Suprapubic skin (tissue), 4 donors: ENCODE measurements around the gene RAB12. TPM values are rescaled to one million over a fixed set of nuclear protein-coding genes. Genes with fewer than 3 reads are reported as not detected.

Experiments used
- DNase-seq, 2 donors: peaks; one replicate each; pipeline ENCODE4 v3.0.0-alpha.2; 2019; ENCODE audit warnings: low spot score in 2 of 2
- H3K27ac ChIP-seq: fragments of 200-600 bp; sonication (generic); one replicate; pipeline ENCODE4 v1.5.1; 2019
- H3K27me3 ChIP-seq: fragments of 200-600 bp; sonication (generic); one replicate; pipeline ENCODE4 v1.5.1; 2019
- H3K36me3 ChIP-seq: fragments of 200-600 bp; sonication (generic); one replicate; pipeline ENCODE4 v1.5.1; 2019
- H3K4me1 ChIP-seq: fragments of 200-600 bp; sonication (generic); one replicate; pipeline ENCODE4 v1.5.1; 2019
- H3K4me3 ChIP-seq: fragments of 200-600 bp; sonication (generic); one replicate; pipeline ENCODE4 v1.5.1; 2019; ENCODE audit warnings: mild to moderate bottlenecking
- H3K9me3 ChIP-seq: fragments of 200-600 bp; sonication (generic); one replicate; pipeline ENCODE4 v1.5.1; 2019
- EP300 ChIP-seq: sonication (generic); formaldehyde crosslinking; IDR thresholded peaks from one replicate; pipeline ENCODE4 v1.6.1; 2017; ENCODE audit warnings: antibody characterized with exemption
- POLR2A ChIP-seq, 2 donors: fragments of 450-650 bp; IDR thresholded peaks; one replicate each; pipeline ENCODE4 v1.6.1; 2017; ENCODE audit warnings: antibody characterized with exemption in 2 of 2, mild to moderate bottlenecking in 2 of 2, moderate library complexity in 2 of 2
- POLR2AphosphoS5 ChIP-seq, 3 donors: sonication (generic); formaldehyde crosslinking; IDR thresholded peaks; one replicate each; pipeline ENCODE4 v1.6.1; 2017; ENCODE audit warnings: antibody characterized with exemption in 3 of 3
- WGBS: methylation state at CpG from one replicate; pipeline ENCODE4 v1.1.5; 2018; 5-methylcytosine and 5-hydroxymethylcytosine counted together
- total RNA-seq, 4 donors: library from RNA; depleted of rRNA; stranded (reverse); fragments of >200 nt; gene quantifications; one replicate each; pipeline ENCODE4 v1.1.0, GENCODE V29; 2016
- TF ChIP-seq, protein P1 (sequence below), 2 donors: fragments of 200-600 bp in 1 of 2; fragments of 450-650 bp in 1 of 2; sonication (generic) in 1 of 2; IDR thresholded peaks; one replicate each; pipeline ENCODE4 v1.5.1; 2016 to 2019; ENCODE audit warnings: antibody characterized with exemption in 2 of 2, mild to moderate bottlenecking in 1 of 2, moderate library complexity in 1 of 2

The RAB12 gene
- total RNA-seq, 4 donors from 2014 or later, result 48.1 to 64.4 (median 48.7) TPM

DNA sequence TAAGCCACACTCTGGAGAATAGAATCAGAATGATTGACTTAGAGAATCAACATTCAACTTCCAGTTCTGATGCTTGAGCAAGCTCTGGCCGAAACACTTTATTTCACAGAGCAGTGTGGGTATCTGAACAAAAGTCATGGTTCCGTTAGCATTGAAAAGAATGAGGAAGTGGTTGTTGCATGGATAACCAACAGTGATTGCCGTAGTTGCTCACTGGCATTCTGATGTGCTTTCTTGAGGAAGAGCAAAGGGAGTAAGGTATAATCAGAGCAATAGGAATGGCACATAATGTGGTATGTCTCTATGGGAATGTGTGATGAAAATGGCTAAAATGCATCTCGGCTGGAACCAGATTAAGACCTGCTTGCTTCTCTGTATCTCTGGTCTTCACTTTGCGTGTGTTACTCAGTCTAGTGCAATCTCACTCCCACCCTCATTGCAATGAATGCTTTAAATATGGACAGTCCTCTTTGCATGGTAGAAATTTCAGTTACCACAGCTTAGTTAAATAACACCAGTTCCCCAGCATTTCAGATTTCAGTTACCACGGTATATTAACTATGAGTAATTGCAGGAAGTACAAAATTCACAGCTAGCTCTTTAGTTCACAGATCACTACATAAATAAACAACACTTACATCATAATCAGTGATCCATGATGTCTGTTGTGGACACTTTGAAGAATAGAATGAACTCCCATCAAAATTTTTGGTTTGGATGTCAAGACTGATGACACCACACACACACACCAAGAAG, 7.8 kb upstream of the RAB12 start:
- 67% methylated on average over 6 of the region's 6 CpGs for WGBS
- no peak for TF ChIP-seq POLR2A (IDR thresholded peaks at IDR 0.05)
- no peak for TF ChIP-seq EP300
- no peak for TF ChIP-seq POLR2AphosphoS5 (IDR thresholded peaks at IDR 0.05)
- TF ChIP-seq, protein P1, sequence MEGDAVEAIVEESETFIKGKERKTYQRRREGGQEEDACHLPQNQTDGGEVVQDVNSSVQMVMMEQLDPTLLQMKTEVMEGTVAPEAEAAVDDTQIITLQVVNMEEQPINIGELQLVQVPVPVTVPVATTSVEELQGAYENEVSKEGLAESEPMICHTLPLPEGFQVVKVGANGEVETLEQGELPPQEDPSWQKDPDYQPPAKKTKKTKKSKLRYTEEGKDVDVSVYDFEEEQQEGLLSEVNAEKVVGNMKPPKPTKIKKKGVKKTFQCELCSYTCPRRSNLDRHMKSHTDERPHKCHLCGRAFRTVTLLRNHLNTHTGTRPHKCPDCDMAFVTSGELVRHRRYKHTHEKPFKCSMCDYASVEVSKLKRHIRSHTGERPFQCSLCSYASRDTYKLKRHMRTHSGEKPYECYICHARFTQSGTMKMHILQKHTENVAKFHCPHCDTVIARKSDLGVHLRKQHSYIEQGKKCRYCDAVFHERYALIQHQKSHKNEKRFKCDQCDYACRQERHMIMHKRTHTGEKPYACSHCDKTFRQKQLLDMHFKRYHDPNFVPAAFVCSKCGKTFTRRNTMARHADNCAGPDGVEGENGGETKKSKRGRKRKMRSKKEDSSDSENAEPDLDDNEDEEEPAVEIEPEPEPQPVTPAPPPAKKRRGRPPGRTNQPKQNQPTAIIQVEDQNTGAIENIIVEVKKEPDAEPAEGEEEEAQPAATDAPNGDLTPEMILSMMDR (IDR thresholded peaks at IDR 0.05), result no peak
- Histone ChIP-seq H3K27ac (no peak overlapping the region), H3K9me3 (no peaks in the 10 kb centered on the region), H3K4me1 (no peaks in the 10 kb centered on the region), H3K36me3 (no peaks in the 10 kb centered on the region), H3K27me3 (no peaks in the 10 kb centered on the region), H3K4me3 (no peak overlapping the region)
- DNase-seq, result no peak

DNA sequence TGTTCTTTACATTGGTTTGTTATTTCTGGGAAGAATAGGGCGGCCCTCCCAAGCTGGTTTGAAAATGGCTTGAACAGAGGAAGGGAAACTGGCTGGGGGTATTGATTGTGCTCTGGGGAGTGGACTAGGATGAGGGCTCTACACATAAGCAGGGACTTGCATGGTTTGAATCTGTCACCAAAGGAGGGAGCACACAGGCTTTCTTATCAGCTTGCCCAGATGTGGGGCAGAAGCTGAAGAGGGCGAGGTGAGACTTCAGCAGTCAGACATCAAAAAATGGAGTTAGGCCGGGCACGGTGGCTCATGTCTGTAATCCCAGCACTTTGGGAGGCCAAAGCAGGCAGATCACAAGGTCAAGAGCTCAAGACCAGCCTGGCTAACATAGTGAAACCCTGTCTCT, 7.2 kb upstream of the RAB12 start:
- WGBS, result 86% methylated on average over 4 of the region's 4 CpGs
- Histone ChIP-seq H3K9me3 (no peaks in the 10 kb centered on the region), H3K4me1 (no peaks in the 10 kb centered on the region), H3K27me3 (no peaks in the 10 kb centered on the region), H3K36me3 (no peaks in the 10 kb centered on the region), H3K4me3 (no peak overlapping the region), H3K27ac (no peak overlapping the region)
- no peak for DNase-seq
- TF ChIP-seq EP300 (no peak), POLR2AphosphoS5 (IDR thresholded peaks at IDR 0.05) (no peak), POLR2A (IDR thresholded peaks at IDR 0.05) (no peak)
- TF ChIP-seq, protein P1 (IDR thresholded peaks at IDR 0.05), result no peak

DNA sequence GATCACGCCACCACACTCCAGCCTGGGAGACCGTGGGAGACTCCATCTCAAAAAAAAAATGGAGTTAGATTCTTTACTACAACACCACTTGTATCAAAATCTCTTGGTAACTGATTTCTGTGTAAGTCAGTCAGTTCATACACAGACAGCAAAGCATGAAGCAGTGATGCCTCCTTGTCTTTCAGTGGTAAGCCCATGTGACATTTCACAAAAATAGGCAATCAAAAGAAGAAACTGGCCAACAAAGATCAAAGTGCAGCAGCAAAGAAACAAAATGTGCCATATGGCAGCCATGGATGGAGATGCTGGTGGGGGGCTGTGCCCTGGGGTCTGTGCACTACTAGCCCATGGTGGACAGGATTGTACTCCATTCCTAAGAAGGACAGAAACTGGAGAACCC, 6.7 kb upstream of the RAB12 start:
- Histone ChIP-seq H3K27ac (no peak overlapping the region), H3K9me3 (no peaks in the 10 kb centered on the region), H3K4me1 (peaks cover under 1% of the 10 kb centered on the region), H3K36me3 (no peaks in the 10 kb centered on the region), H3K4me3 (no peak overlapping the region), H3K27me3 (no peaks in the 10 kb centered on the region)
- WGBS, result 89% methylated on average over 2 of the region's 2 CpGs
- DNase-seq, result no peak
- TF ChIP-seq EP300 (no peak), POLR2AphosphoS5 (IDR thresholded peaks at IDR 0.05) (no peak), POLR2A (IDR thresholded peaks at IDR 0.05) (no peak)
- TF ChIP-seq, protein P1 (IDR thresholded peaks at IDR 0.05), result no peak

DNA sequence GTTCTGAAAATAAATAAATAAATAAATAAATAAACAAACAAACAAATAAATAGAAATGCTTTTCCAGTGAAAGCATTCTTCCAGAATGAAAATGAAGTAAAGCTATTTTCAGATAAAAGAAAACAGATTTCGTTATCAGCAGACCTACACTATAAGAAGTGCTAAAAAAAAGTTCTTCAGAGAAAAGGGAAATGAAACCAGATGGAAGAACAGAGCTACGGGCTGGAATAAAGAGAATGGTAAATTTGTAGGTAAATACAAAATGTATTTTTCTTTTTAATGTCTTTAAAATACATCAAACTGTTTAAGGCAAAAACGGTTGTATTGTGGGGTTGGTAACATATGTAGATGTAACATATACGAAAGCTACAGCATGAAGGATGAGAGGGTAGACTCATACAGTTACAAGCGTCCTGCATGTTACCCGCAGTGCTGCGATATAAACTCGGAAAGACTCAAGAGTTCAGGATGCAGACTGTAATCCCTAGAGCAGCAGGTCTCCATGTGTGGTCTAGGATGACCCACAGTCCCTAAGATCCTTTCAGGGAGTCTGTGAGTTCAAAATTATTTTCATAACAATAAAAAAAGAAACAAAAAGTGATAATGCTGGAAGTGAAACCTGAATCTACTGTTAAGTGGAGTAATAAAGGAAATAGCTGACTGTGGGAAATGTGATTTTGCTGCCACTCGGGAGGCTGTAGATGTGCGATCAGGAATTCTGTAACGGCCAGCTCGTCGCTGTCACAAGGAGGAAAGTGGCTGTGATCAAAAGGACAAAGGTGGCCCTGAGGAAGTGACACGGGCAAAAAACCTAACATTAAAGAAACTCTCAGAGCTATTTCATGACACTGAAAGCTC, 5.3 kb upstream of the RAB12 start:
- H3K36me3 ChIP-seq, result no peaks in the 10 kb centered on the region
- TF ChIP-seq EP300, result no peak
- TF ChIP-seq POLR2A (IDR thresholded peaks at IDR 0.05), result no peak
- TF ChIP-seq, protein P1 (IDR thresholded peaks at IDR 0.05), result no peak
- TF ChIP-seq POLR2AphosphoS5 (IDR thresholded peaks at IDR 0.05), result no peak
- H3K27ac ChIP-seq, result no peak overlapping the region
- H3K9me3 ChIP-seq, result no peaks in the 10 kb centered on the region
- 67% methylated on average over 14 of the region's 14 CpGs for WGBS
- peak overlapping the region; percentile 22 for H3K4me3 ChIP-seq
- no peak for DNase-seq
- H3K4me1 ChIP-seq, result peaks cover 14% of the 10 kb centered on the region
- no peaks in the 10 kb centered on the region for H3K27me3 ChIP-seq

DNA sequence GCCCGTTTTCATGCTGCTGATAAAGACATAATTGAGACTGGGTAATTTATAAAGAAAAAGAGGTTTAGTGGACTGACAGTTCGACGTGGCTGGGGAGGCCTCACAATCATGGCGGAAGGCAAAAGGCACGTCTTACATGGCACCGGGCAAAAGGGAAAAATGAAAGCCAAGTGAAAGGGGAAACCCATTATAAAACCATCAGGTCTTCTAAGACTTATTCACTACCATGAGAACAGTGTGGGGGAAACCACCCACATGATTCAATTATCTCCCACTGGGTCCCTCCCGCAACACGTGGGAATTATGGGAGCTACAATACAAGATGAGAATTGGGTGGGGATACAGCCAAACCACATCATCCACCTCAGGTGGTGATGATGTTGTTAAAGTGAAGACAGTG, 3.3 kb upstream of the RAB12 start:
- Histone ChIP-seq H3K27ac (no peak overlapping the region), H3K9me3 (no peaks in the 10 kb centered on the region), H3K4me1 (peaks cover 23% of the 10 kb centered on the region), H3K36me3 (no peaks in the 10 kb centered on the region), H3K4me3 (no peak overlapping the region), H3K27me3 (no peaks in the 10 kb centered on the region)
- WGBS, result 90% methylated on average over 8 of the region's 8 CpGs
- TF ChIP-seq POLR2AphosphoS5 (IDR thresholded peaks at IDR 0.05), result no peak
- TF ChIP-seq POLR2A (IDR thresholded peaks at IDR 0.05), result no peak
- no peak for TF ChIP-seq EP300
- TF ChIP-seq, protein P1 (IDR thresholded peaks at IDR 0.05), result no peak
- DNase-seq, result no peak
